Right lung (tissue), 10 donors: Measurements from ENCODE around the gene FEV. TPM values are rescaled to one million over a fixed set of nuclear protein-coding genes. Genes with fewer than 3 reads are reported as not detected.
A peak's percentile ranks its signal among the peaks of the same experiment; 100 is the strongest.

ENCODE experiments used
- DNase-seq, 2 donors: peaks; one replicate each; pipeline ENCODE4 v3.0.0-alpha.2; 2013
- long read RNA-seq, 8 donors: transcript quantifications; one replicate each; lab custom pipeline, GENCODE V29; 2026
- polyA plus RNA-seq, 5 donors: library from polyadenylated mRNA; unstranded; fragments of 120-200 nt; gene quantifications; one replicate each; pipeline versions ENCODE4 v1.2.1 to v1.2.3, GENCODE V29; 2013; ENCODE audit warnings: inconsistent platforms in 1 of 5, low replicate concordance in 1 of 5; ENCODE audit not compliant: insufficient read length in 5 of 5, insufficient read depth in 1 of 5

Gene FEV
- polyA plus RNA-seq, result not detected
- long read RNA-seq, donor 1, result 0 reads
- long read RNA-seq, donor 2, result 0 reads
- long read RNA-seq, donor 3, result 0 reads
- long read RNA-seq, donor 4, result 0 reads
- long read RNA-seq, donor 5, result 0 reads
- long read RNA-seq, donor 6, result 0 reads
- long read RNA-seq, donor 7, result 0 reads
- long read RNA-seq, donor 8, result 0 reads

DNA sequence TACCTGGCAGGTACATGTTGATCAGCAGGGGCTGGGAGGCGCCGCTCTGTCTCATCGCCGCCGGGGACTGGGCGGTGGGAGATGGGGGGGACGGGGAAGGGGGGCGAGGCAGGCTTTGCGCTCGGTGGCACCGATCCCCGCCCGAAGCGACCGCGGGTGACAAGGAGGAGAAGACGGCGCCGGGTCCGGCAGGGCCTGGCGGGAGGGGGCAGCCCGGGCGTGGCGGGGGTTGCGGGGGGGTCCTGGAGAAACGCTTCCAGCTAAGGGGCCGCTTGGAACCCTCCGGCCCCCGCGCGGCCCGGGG is at the start of gene FEV:
Gene FEV (minus strand): TSS at position 164 of the 304 bp plus-strand sequence. CDS start 109 bp downstream, at position 55.
- DNase-seq, result no peak

DNA sequence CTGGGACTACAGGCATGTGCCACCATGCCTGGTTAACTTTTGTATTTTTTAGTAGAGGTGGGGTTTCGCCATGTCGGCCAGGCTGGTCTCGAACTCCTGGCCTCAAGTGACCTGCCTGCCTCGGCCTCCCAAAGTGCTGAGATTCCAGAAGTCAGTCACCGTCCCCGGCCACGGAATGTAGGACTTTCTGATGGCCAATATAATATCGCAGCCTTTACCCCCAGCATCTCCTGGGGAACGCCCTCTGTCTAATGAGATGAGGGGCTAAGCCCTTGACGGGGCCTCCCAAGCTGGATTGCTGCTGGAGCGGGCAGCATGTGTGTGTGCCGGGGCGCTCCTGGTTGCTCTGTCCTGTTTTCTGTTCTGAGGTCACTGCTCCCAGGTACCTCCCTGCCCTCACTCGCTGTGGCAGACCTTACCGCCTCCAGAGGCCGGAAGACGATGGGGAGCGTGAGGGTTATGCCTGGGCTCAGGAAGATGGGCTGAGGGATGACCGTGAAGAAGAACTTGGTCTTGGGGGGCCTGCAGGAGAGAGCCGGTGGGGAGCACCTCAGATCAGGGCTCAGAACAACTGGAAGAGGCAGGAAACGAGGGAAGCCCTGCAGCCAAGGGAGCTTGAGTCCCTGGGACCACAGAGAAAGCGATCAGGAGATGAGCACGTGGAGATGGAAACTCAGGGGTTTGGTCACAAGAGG is 47.2 kb upstream of the FEV start:
- no peak for DNase-seq

DNA sequence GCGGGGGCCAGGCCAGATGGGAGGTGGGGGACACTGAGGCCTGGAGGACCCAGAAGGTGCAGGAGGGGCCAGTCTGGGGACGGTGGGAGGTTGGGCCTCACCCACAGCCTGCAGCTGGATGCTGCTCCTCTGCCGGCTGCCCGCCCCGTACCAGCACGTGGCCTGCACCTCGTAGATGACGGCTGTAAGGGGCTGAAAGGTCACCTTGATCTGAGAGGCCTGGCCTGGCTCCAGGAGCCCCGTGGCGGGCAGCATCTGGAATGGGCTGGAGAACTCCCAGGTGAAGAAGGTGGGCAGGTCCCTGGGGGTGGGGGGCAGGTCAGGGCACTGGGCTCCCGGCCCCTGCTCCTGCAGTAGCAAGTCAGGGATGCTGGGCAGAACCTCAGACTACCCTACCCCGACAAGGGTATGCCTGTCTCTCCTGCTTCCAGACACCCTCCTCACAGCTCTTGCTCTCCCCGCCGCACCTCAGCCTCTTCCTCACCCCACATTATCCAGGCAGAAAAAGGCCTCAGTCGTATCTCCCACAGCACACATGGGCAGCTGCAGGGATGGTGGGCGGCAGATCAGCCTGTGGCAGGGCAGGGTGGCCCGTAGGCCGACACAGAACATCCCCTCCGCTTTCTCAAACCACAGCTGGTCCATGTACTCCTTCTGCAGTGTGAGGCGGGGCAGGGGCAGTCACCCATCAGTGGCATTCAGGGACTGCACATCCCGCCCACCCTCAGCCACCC is 46.2 kb upstream of the FEV start:
- no peak for DNase-seq

DNA sequence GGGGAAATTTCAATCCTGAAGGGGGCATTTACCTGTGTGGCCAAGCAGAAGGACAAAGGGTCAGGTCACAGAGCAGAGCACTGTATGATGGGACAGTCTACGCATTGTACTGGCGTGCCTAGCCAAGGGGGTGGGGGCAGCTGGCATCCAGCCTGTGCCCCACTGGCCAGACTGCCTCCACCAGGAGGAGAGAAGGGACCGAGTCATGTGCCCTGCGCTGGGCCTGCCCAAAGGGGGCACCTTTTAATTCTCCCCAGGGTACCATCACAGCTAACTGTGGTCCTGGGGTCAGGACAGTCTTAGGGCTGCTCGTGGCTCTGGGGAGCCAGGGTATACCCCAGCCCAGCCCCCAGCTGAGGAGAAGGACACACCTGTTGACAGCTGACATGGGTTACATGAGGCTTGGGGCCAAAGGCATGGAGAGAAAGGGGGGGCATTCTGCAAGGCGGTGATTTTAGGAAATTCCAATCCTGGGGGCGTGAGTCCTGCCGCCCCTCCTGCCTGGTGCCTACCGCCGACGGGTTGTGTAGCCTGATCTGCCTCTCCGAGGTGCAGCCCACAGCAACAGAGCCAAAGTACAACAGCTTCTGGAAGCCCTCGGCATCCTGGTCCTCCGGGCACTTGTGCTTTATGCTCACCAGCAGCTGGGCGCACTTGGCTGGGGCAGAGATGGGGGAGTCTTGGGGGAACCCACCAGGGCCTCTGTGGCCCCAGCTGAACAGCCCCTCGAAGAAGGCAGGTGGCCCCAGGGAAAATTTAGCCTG is 45.4 kb upstream of the FEV start:
- DNase-seq, result no peak

DNA sequence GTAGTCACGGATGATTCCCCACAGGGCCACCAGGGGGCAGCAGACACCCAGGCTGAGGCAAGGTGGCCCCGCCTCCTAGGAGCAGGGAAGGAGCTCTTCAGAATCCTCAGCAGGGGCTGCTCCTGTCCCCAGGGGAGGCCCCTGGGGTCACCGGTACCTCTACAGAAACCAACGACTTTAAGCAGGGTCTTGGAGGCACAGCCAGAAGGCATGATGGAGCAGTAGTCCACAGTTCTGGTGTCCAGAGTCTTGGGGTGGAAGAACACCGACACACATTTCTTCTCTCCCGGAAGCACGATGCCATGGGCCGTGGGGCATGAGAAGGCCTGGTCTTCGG is 44.8 kb upstream of the FEV start:
- DNase-seq, result peak; percentile 52 to 68

DNA sequence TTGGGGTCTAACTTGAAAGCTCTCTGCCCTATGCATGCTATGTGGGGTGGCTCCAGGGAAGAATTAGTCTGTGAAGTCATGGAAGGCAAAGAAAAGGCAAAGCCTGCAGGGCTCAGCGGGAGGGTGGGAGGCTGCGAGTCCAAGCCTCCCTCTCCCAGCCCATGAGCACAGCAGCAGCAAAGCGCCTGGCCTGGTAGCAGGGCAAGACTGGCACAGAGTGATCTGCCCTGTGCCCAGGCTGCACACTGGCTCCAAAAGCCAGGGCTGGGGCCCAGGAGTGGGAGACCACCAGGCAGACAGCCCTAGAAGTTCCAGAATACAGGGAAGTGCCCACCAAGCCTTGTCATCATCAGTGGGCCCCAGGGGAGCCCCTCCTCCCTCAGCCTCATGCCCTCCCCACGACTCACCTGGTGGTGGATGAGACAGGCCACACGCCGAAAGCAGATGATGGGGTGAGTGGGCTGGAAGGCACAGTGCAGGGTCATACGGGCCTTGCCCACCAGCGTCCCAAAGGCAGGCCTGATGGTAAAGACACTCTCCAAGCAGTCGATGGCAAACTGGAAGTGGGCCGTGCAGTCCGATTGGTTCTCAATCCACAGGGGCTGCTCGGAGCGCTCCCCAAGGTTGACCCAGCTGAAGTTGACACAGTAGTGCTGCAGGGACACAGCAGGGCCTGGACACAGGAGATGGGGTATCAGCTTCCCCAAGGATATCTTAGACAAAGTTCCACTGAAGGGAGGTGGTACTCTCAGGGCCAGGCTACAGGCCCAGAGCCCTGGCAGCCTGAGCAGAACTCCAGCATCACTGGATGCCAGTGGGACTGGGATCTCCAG is 44.2 kb upstream of the FEV start:
- no peak for DNase-seq

DNA sequence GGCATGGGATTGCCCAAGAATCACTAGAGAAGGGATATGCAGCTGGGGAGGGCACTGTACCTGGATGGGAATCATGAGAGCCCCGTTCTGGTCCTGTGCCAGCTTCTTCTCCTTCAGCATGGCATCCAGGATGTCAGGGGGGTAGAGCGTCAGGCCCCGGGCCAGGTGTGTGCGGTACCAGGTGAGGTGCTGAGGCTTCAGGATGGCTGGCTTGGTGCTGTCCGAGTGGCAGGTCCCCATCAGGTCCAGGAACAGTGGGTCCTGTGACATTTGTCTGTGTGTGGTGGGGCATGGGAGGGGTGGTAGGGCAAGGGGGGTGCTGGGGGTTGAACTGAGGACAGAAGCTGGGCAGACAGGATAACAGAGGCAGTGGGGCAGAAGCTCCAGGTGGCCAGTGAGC is 43.2 kb upstream of the FEV start:
- no peak for DNase-seq

DNA sequence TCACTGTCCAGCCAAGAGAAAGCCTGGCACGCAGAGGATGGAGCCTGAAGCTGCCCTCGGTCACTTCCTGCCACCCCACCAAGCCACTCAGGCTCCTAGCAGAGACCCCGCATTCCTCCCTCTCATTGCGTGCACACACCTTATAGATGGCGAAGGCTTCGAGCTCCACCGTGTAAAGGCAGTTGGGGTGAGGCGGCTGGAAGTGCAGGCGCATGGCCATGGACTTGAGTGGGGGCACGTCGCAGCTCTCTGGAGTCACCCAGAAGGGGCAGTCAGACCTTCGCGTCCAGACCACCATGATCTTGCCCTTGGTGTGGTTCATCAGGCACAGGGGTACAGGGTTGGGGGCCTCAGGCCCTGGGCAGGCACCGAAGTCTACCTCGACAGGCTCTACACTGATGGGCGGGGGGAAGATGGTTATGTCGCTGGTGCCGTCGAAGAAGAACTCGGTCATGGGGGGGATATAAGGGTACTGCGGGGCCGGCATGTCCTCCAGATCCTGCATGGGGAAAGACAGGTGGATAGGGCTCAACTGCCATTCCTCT is 42.6 kb upstream of the FEV start:
- DNase-seq, result no peak

DNA sequence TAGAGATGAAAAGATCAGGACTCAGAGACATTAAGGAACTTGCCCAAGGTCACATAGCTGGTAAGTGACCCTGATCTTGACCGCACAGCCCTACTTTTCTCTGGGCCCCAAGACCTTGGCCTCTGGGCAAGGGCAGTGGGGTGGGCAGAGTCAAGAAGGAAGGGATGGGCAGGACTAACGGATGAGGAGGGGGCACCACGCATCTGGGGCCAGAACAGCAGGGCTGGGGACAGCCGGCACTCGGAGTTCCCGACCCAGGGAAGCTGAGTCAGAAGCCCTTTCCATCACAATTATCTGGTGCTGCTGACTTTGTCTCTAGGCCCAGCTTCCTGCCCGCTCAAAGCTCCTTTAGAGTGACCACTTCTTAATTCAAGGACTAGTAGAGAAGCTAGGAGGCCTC is 42.0 kb upstream of the FEV start:
- no peak for DNase-seq

DNA sequence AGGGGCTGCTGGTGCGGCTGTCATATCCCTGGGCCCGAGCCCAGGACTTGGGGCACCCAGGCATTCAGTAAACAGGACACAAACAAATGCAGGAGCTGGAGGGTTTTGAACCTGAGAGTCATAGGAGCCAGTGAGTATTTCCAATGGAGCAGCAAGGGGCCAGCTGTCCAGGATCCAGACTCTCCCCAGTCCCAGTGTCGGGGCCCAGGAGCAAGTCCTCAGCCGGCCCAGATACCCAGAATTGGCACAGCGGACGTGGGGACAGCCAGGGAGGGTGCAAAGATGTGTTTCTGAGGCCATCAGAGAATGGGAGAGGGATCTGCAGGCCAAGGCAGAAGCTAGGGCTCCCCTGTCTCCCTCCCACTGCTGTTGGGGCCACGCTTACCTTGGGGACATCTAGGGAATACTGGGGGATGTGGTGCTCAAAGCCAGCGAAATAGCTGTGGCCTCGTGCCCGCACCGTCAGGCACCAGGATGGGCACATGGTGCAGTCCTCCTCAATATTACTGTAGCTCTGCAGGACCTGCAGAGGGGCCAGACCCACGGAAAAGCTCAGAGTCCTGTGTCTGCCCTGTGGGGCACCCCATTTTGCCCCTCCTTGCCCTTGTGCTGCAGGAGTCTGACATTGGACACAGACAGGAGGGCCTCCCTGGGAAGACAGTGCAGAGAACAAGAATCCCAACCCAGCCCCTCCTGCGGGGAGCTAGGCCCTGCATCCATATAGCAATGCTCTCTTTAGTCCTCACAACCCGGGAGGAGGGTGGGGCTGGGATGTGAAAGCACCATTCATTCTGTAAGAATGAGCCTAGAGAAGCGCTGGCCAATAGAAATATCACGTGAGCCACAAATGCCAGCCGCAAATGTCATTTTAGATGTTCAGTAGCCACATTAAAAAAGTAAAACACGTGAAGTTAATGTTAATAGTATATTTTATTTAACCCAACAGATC is 40.9 kb upstream of the FEV start:
- DNase-seq, result no peak

DNA sequence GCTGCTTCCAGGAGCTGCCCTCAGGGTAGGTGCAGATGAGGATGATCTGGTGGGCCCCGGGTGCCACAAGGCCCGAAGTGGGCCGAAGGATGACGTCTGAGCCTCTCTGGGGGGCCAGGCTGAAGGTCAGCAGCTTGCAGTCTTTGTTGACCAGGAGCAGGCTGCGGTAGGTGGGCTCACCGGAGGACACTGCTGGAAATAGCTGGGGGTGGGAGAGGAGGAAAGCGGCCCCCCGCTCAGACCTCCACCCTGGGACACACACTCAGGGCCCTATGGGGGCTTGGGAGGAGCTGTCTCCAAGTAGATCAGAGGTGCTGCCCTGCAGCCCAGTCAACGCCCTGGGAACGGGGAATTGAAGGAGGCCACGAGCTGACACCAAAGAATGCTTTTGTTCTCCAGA is 39.1 kb upstream of the FEV start:
- no peak for DNase-seq

DNA sequence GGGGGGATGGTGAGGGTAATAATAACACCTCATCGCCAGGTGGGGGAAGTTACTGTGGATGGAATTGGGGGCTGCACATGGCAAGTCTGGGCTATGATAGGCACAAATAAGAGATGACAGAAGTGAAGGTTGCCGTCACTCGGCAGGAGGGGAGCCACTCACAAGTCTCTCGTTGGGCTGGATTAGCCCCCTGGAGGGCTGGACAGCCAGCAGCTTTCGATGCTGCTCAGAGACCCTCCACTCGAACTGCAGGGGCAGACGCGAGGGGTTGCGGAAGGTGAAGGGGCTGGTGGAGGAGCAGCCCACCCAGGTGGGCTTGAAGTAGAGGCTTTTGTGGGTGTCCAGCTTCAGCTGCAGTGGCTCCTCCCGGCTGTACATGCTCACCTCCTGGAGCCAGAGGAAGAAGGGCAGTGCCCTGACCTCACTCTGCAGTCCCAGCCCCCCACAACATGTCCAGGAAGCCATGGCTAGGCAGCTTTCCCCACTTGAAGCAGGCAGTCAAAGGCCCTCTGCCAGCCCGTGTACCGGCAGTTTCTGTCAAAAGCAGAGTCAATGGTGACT is 38.1 kb upstream of the FEV start:
- DNase-seq, result no peak

DNA sequence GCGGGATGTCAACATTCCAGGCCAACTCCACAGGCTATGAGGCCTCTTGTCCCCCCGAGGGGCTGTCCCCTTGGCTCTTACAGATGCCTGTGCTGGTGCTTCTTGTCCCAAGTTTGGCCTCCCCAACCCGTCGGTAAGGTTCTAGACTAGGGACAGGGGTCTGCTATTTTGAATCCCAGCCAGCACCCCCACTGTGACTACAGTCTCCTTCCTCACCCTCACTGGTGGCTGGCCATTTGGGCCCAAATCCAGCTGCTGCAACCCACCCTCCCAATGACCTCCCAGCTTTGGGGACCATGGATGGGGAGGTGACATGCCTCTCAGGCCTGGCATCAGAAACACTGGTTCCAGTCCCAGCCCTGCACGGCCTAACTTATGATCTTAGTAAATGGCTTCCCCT is 37.6 kb upstream of the FEV start:
- no peak for DNase-seq

DNA sequence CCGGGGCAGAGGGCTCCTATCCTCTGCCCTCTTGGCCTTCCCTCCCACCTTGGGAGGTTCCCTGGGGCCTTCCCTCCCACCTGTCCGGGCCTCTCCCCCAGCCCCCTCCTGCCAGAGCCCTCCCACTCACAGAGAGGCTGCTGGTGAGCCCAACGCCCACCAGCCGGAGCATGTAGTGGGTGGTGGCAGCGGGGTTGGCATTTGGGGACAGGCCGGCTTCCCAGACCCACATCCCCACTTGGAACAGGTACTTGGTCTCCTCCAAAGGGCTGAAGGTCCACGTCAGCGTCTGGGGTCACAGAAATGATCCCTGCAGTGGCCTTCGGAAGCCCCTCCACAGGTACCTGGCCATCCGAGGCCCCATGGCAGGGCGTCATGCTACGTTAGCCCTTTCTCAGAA is 37.1 kb upstream of the FEV start:
- no peak for DNase-seq

DNA sequence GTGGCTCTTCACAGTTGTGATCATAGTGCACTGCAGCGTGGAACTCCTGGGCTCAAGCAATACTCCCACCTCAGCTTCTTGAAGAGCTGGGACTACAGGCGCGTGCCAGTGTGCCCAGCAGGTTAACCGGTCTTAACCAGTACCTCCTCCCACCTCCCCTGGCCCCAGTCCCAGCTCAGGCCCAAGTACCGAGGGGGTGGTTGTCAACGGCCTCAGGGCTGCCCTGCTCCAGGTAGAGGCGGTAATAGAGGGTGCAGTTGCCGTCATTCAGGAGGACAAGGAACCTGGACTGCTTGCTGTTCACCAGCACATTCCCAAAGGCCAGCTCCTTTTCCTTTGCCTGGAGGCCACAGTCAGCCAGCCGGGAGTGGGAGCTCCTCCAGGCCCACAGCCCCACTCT is 36.6 kb upstream of the FEV start:
- no peak for DNase-seq

DNA sequence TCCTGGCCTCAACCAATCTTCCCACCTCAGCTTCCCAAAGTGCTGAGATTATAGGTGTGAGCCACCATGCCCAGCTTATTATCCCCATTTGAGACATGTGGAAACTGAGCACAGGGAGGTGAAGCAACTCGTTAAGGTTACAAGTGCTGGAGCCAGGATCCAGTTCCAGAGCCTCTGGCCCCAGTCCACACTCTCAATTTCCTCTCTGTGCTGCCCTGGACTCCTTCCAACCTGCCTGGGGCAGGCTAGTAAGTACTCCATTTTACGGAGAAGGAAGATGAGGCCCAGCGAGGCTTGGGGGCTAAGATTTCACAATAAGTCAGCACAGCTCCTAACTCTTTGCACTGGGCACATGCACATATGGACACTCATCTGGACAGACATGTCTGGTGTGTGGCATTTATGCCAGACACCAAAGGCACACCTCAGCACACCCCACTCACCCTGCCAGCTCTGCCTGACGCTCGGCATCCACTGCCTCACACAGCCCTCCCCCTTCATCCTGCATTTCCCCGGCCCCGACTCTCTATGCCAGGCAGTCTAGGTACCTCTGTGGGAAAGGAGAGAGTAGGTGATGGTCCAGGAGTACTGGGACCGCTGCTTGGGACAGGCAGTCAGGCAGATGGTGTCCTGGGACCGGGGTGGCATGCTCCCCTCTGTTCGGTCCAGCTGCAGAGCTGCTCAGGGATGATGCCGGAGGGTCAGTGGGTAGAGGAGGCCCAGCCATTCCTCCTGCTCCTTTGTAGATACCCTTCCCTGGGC is 35.8 kb upstream of the FEV start:
- no peak for DNase-seq

DNA sequence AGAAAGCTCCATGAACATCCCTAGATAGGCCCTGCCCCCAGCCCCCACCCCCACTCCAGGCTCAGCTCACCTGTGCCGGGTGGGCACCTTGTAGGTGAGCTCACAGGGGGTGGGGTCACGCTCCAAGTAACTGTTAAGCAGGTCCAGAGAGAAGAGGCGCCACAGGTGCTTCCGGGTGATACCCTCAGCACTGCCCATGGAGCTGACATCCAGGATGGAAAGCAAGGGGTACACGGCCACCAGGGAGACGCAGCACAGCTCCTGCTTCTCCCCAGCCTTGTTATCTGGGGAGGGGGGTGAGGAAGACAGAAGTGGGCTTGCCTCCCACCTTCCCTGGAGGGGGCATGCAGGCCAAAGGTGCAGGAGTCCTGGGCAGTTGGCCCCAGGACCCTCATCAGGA is 34.5 kb upstream of the FEV start:
- DNase-seq, result no peak

DNA sequence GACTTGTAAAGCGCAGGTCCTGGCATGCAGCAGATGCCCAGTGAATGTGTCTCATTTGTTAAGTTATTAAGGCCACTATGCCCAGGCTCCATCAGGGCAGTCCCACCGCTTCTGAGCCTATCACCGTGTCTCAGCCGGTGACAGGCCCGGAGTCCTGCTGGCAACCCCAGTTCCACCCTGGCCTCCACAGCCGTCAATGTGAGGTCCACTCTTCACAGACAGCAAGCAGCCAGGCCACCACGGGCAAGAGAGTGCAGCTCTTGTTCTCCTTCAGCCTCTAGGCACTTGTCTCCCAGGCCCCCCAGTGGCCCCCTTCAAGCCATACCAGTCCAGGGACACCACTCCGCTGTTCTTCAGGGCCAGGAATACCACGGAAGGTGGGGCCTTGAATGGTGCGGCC is 33.7 kb upstream of the FEV start:
- DNase-seq, result no peak

DNA sequence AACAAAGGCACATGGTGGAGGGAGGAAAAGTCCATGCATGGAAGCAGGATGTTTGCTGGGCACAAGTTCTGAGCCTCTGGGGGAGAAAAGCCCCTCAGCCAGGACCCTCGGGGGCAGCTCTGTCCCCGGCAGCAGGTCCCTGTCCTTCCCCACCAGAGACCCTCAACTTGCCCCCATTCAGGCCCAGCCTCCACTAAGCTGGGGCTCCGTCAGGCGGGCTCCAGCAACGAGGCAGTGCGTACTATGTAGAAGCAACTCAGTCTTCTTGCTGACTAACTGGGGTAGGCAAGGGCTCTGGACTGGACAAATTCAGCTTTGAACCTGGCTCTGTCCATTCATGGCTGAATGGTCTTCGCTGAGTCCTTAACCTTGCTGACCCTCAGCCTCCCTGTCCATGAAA is 33.3 kb upstream of the FEV start:
- no peak for DNase-seq
